ENCODE results near the gene SNX18. TPM values are rescaled to one million over a fixed set of nuclear protein-coding genes. Genes with fewer than 3 reads are reported as not detected.

SNX18 gene
- total and polyA plus RNA-seq, 10 of the 15 experiments (the other 5 are each of a cell fraction or from before 2014, with no cell fraction given), result 0.27 to 1.7 (median 0.47) TPM

DNA sequence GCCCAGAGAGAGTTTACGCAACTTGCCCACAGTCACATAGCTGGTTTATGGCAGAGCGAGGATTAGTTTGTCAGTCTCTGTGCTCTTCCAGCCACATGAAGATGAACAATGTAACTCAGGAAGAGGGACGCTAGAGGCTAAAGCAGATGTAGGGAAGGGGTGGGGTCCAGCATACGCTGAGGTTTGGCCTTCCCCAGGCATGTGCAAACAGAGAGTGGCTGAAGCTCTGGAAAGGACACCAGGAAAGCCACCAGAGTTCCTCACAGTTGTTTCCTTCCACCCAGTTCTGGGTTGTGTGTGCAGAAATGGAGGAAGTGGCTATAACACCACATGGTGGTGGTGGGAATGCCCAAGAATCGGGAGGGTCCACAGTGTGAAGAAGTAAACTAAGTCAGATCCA lies 60.0 kb downstream of the SNX18 start:
- no peak for FAIRE-seq
- CTCF ChIA-PET, result no interaction called here

DNA sequence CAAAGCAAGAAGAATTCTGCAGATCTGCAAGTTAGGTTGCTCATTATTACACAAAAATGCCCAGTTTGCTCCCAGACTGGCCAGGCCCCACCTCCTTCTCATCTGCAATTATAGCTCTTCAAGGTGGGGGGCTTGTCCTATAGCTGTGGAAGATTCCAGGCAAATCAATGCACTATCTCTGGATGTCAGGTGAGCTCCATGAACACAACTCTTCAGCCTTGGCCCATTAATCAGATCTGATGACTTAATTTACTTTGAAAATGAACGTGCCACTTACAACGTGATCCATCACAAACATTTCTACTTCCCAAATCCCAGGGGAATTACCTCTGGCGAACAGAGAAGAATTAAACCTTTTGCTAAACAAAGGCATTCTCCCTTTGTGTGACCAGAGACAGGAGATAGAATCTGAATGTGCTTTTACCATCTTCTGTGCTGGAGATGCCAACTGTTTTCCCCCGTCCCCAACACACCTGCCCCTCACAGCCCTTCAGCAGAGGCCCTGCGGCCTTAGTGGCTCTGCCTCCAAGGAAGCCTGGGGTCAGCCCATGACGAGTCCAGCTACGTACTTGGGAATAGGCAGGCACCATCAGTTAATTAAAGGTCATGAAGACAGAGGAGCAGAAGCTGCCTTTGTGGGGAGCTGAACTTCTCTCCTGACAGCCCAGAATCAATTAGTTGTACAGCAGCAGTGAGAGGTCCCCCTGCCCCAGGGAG lies 60.5 kb downstream of the SNX18 start:
- H3K36me3 ChIP-seq (ENCODE audit: control insufficient read depth in 2 of 2, insufficient read depth in 2 of 2, low read length in 1 of 2), result no peaks in the 10 kb centered on the region
- in situ Hi-C loops (cut with MboI) (no loop called here), intact Hi-C loops (cut with micrococcal nuclease; ENCODE audit: unreplicated experiment) (no loop called here)
- ATAC-seq (no peak), FAIRE-seq (no peak), DNase-seq (ENCODE audit: low read depth, low spot score) (no peak)
- BruUV-seq (replicated peaks), result no TSS peak
- 4% methylated on average over 7 of the region's 7 CpGs for WGBS (ENCODE audit: insufficient coverage, insufficient replicate concordance, low lambda C conversion rate, missing lambda C conversion rate)
- H3K9me3 ChIP-seq (replicated peaks; ENCODE audit: control insufficient read depth, insufficient read depth, low read length), result no peaks in the 10 kb centered on the region
- ChIA-PET RAD21 (ENCODE audit: unreplicated experiment) (no interaction called here), POLR2A (no interaction called here), CTCF (no interaction called here), SMC1A (ENCODE audit: uncharacterized antibody, unreplicated experiment) (no interaction called here)
- H3K4me2 ChIP-seq (ENCODE audit: control insufficient read depth, insufficient read depth), result no peak overlapping the region
- no peaks in the 10 kb centered on the region for H3K4me1 ChIP-seq (ENCODE audit: control insufficient read depth, insufficient read depth, low read length)
- H2AFZ ChIP-seq (ENCODE audit: control insufficient read depth, low read depth, low read length), result no peak overlapping the region
- H3K27me3 ChIP-seq (replicated peaks in 1 of 2; ENCODE audit: control insufficient read depth in 2 of 2, insufficient read depth in 2 of 2, low read length in 1 of 2), result peaks cover 1 to 2% of the 10 kb centered on the region in 2 experiments; a peak in 1 of 4 replicates
- H3K4me3 ChIP-seq, result no peak overlapping the region
- no peaks in the 10 kb centered on the region for H4K20me1 ChIP-seq (ENCODE audit: control insufficient read depth, insufficient read depth)
- no peaks in the 10 kb centered on the region for H3K79me2 ChIP-seq (ENCODE audit: control insufficient read depth, insufficient read depth, low read length)
- no peak overlapping the region for H3K9ac ChIP-seq (ENCODE audit: control insufficient read depth, insufficient read depth, low read length)
- no peak overlapping the region for H3K27ac ChIP-seq (ENCODE audit: control insufficient read depth, insufficient read depth)
- TF ChIP-seq NR2C2 (IDR thresholded peaks at IDR 0.05; ENCODE audit: borderline replicate concordance, control insufficient read depth, insufficient read length, low read depth), result no peak
- TF ChIP-seq ATF7 (IDR thresholded peaks at IDR 0.05; ENCODE audit: low read depth), result no peak
- TF ChIP-seq RAD21 (IDR thresholded peaks at IDR 0.05; ENCODE audit: insufficient read depth, low read depth, low read length), result no peak
- TF ChIP-seq POLR2AphosphoS5 (IDR thresholded peaks at IDR 0.05; ENCODE audit: low read length), result no peak
- TF ChIP-seq, protein P1, sequence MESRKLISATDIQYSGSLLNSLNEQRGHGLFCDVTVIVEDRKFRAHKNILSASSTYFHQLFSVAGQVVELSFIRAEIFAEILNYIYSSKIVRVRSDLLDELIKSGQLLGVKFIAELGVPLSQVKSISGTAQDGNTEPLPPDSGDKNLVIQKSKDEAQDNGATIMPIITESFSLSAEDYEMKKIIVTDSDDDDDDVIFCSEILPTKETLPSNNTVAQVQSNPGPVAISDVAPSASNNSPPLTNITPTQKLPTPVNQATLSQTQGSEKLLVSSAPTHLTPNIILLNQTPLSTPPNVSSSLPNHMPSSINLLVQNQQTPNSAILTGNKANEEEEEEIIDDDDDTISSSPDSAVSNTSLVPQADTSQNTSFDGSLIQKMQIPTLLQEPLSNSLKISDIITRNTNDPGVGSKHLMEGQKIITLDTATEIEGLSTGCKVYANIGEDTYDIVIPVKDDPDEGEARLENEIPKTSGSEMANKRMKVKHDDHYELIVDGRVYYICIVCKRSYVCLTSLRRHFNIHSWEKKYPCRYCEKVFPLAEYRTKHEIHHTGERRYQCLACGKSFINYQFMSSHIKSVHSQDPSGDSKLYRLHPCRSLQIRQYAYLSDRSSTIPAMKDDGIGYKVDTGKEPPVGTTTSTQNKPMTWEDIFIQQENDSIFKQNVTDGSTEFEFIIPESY (IDR thresholded peaks at IDR 0.05), result no peak

More for the DNA sequence above, 60.0 kb downstream of the SNX18 start:
- BruUV-seq (replicated peaks), result no TSS peak
- WGBS (ENCODE audit: insufficient coverage, insufficient replicate concordance, low lambda C conversion rate, missing lambda C conversion rate), result 39% methylated on average over 5 of the region's 5 CpGs
- Histone ChIP-seq H3K4me2 (ENCODE audit: control insufficient read depth, insufficient read depth) (no peak overlapping the region), H2AFZ (ENCODE audit: control insufficient read depth, low read depth, low read length) (no peak overlapping the region), H3K27me3 (replicated peaks in 1 of 2; ENCODE audit: control insufficient read depth in 2 of 2, insufficient read depth in 2 of 2, low read length in 1 of 2) (peaks cover 1 to 2% of the 10 kb centered on the region in 2 experiments; a peak in 1 of 4 replicates), H3K4me1 (ENCODE audit: control insufficient read depth, insufficient read depth, low read length) (no peaks in the 10 kb centered on the region), H3K36me3 (ENCODE audit: control insufficient read depth in 2 of 2, insufficient read depth in 2 of 2, low read length in 1 of 2) (no peaks in the 10 kb centered on the region), H3K9me3 (replicated peaks; ENCODE audit: control insufficient read depth, insufficient read depth, low read length) (no peaks in the 10 kb centered on the region), H3K27ac (ENCODE audit: control insufficient read depth, insufficient read depth) (no peak overlapping the region), H3K4me3 (no peak overlapping the region), H3K9ac (ENCODE audit: control insufficient read depth, insufficient read depth, low read length) (no peak overlapping the region), H3K79me2 (ENCODE audit: control insufficient read depth, insufficient read depth, low read length) (no peaks in the 10 kb centered on the region), H4K20me1 (ENCODE audit: control insufficient read depth, insufficient read depth) (no peaks in the 10 kb centered on the region)
- DNase-seq (ENCODE audit: low read depth, low spot score) (no peak), ATAC-seq (no peak)
- in situ Hi-C loops (cut with MboI), result no loop called here
- ChIA-PET SMC1A (ENCODE audit: uncharacterized antibody, unreplicated experiment) (no interaction called here), RAD21 (ENCODE audit: unreplicated experiment) (no interaction called here), POLR2A (no interaction called here)
- intact Hi-C loops (cut with micrococcal nuclease; ENCODE audit: unreplicated experiment), result no loop called here
- TF ChIP-seq HDAC6 (IDR thresholded peaks at IDR 0.05; ENCODE audit: unreplicated experiment) (no peak), SMARCA5 (IDR thresholded peaks at IDR 0.05) (no peak), ZZZ3 (IDR thresholded peaks at IDR 0.05; ENCODE audit: control insufficient read depth, insufficient read length, low read depth) (no peak), RFX5 (IDR thresholded peaks at IDR 0.05; ENCODE audit: low read depth, low read length) (no peak), SUPT20H (IDR thresholded peaks at IDR 0.05; ENCODE audit: borderline replicate concordance, control insufficient read depth, low read depth, low read length) (no peak)
- TF ChIP-seq, protein P2, sequence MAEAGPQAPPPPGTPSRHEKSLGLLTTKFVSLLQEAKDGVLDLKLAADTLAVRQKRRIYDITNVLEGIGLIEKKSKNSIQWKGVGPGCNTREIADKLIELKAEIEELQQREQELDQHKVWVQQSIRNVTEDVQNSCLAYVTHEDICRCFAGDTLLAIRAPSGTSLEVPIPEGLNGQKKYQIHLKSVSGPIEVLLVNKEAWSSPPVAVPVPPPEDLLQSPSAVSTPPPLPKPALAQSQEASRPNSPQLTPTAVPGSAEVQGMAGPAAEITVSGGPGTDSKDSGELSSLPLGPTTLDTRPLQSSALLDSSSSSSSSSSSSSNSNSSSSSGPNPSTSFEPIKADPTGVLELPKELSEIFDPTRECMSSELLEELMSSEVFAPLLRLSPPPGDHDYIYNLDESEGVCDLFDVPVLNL (IDR thresholded peaks at IDR 0.05; ENCODE audit: low read depth, low read length), result no peak
